HEK293 (cell line): ENCODE data around the gene ESPNL.

Source experiments
- CTCF ChIA-PET: fragments of 350-600 bp; formaldehyde crosslinking; extraction: SDS; loops from one replicate; lab custom pipeline; 2021; ENCODE audit warnings: antibody characterized with exemption; lab: Yijun Ruan, JAX
- POLR2A ChIA-PET: fragments of 300-600 bp; formaldehyde crosslinking; extraction: SDS; loops from one replicate; lab custom pipeline; 2020; ENCODE audit warnings: antibody characterized with exemption, inconsistent platforms; lab: Yijun Ruan, JAX
- H3K27ac ChIP-seq: fragments of 200-500 bp; sonication (Bioruptor generic); 2 replicates; pipeline ENCODE4 v1.5.1; 2014; ENCODE audit warnings: low read depth, low read length, control low read depth, inconsistent platforms; ENCODE audit errors: extremely low read depth
- H3K36me3 ChIP-seq, 2 experiments: fragments of 200-500 bp in 1 of 2; sonication (Bioruptor generic) in 1 of 2; 1 replicate in 1 of 2; 2 replicates in 1 of 2; pipeline ENCODE4 v1.5.1; 2014 to 2017; ENCODE audit warnings: inconsistent platforms in 2 of 2, low read length in 2 of 2; ENCODE audit not compliant: control insufficient read depth in 2 of 2, insufficient read depth in 1 of 2
- H3K4me1 ChIP-seq: fragments of 200-500 bp; sonication (Bioruptor generic); 2 replicates; pipeline ENCODE4 v1.5.1; 2014; ENCODE audit warnings: mild to moderate bottlenecking, low read length, inconsistent platforms; ENCODE audit not compliant: control insufficient read depth, insufficient read depth
- H3K4me3 ChIP-seq: 2 replicates; pipeline ENCODE4 v1.5.1; 2011; ENCODE audit warnings: low read depth, mild to moderate bottlenecking, control low read depth, low read length, moderate library complexity
- H3K9me3 ChIP-seq: fragments of 200-500 bp; sonication (Bioruptor generic); 2 replicates; pipeline ENCODE4 v1.5.1; 2014; ENCODE audit warnings: low read depth, low read length, inconsistent platforms; ENCODE audit not compliant: control insufficient read depth, insufficient read depth
- KLF1 ChIP-seq: fragments of 450-650 bp; formaldehyde crosslinking; IDR thresholded peaks from 2 replicates; pipeline ENCODE4 v1.5.1; 2016; ENCODE audit warnings: missing biosample characterization, missing genetic modification characterization
- MYNN ChIP-seq: fragments of 450-650 bp; formaldehyde crosslinking; IDR thresholded peaks from 2 replicates; pipeline ENCODE4 v1.5.1; 2016; ENCODE audit warnings: missing biosample characterization, missing genetic modification characterization, borderline replicate concordance
- WT1 ChIP-seq: fragments of 450-650 bp; formaldehyde crosslinking; IDR thresholded peaks from 2 replicates; pipeline ENCODE4 v1.5.1; 2016; ENCODE audit warnings: missing biosample characterization, missing genetic modification characterization
- ZBTB21 ChIP-seq: fragments of 450-650 bp; formaldehyde crosslinking; IDR thresholded peaks from 2 replicates; pipeline ENCODE4 v1.5.1; 2017; ENCODE audit warnings: missing biosample characterization, missing genetic modification characterization
- ZFP3 ChIP-seq: fragments of 450-650 bp; formaldehyde crosslinking; IDR thresholded peaks from 2 replicates; pipeline ENCODE4 v1.5.1; 2016; ENCODE audit warnings: low read depth, missing biosample characterization, missing genetic modification characterization
- ZIC2 ChIP-seq: fragments of 450-650 bp; formaldehyde crosslinking; IDR thresholded peaks from 2 replicates; pipeline ENCODE4 v1.5.1; 2016; ENCODE audit warnings: missing biosample characterization, missing genetic modification characterization
- ZNF133 ChIP-seq: fragments of 450-650 bp; formaldehyde crosslinking; IDR thresholded peaks from 2 replicates; pipeline ENCODE4 v1.5.1; 2016; ENCODE audit warnings: missing biosample characterization, missing genetic modification characterization
- ZNF24 ChIP-seq: fragments of 450-650 bp; formaldehyde crosslinking; IDR thresholded peaks from 2 replicates; pipeline ENCODE4 v1.5.1; 2016; ENCODE audit warnings: missing biosample characterization, missing genetic modification characterization
- ZNF473 ChIP-seq: fragments of 450-650 bp; formaldehyde crosslinking; IDR thresholded peaks from 2 replicates; pipeline ENCODE4 v1.5.1; 2017; ENCODE audit warnings: missing biosample characterization, missing genetic modification characterization
- ZNF529 ChIP-seq: fragments of 450-650 bp; formaldehyde crosslinking; IDR thresholded peaks from 2 replicates; pipeline ENCODE4 v1.5.1; 2017; ENCODE audit warnings: missing genetic modification characterization, missing biosample characterization; ENCODE audit not compliant: insufficient replicate concordance
- ZNF544 ChIP-seq: fragments of 450-650 bp; formaldehyde crosslinking; IDR thresholded peaks from 2 replicates; pipeline ENCODE4 v1.5.0; 2017; ENCODE audit warnings: missing biosample characterization, missing genetic modification characterization
- ZNF571 ChIP-seq: fragments of 450-650 bp; formaldehyde crosslinking; IDR thresholded peaks from 2 replicates; pipeline ENCODE4 v1.5.0; 2017; ENCODE audit warnings: missing biosample characterization, missing genetic modification characterization
- ZNF623 ChIP-seq: fragments of 450-650 bp; formaldehyde crosslinking; IDR thresholded peaks from 2 replicates; pipeline ENCODE4 v1.5.1; 2016; ENCODE audit warnings: missing biosample characterization, missing genetic modification characterization
- ZNF629 ChIP-seq: fragments of 450-650 bp; formaldehyde crosslinking; IDR thresholded peaks from 2 replicates; pipeline ENCODE4 v1.5.1; 2017; ENCODE audit warnings: missing biosample characterization, missing genetic modification characterization
- ZNF639 ChIP-seq: fragments of 450-650 bp; formaldehyde crosslinking; IDR thresholded peaks from 2 replicates; pipeline ENCODE4 v1.5.1; 2016; ENCODE audit warnings: missing biosample characterization, missing genetic modification characterization
- ZNF670 ChIP-seq: fragments of 450-650 bp; formaldehyde crosslinking; IDR thresholded peaks from 2 replicates; pipeline ENCODE4 v1.5.1; 2016; ENCODE audit warnings: missing biosample characterization, missing genetic modification characterization, low read depth
- TF ChIP-seq, protein P1 (sequence below): fragments of 450-650 bp; formaldehyde crosslinking; IDR thresholded peaks from 2 replicates; pipeline ENCODE4 v1.5.1; 2017; ENCODE audit warnings: missing biosample characterization, missing genetic modification characterization

ESPNL gene, protein sequence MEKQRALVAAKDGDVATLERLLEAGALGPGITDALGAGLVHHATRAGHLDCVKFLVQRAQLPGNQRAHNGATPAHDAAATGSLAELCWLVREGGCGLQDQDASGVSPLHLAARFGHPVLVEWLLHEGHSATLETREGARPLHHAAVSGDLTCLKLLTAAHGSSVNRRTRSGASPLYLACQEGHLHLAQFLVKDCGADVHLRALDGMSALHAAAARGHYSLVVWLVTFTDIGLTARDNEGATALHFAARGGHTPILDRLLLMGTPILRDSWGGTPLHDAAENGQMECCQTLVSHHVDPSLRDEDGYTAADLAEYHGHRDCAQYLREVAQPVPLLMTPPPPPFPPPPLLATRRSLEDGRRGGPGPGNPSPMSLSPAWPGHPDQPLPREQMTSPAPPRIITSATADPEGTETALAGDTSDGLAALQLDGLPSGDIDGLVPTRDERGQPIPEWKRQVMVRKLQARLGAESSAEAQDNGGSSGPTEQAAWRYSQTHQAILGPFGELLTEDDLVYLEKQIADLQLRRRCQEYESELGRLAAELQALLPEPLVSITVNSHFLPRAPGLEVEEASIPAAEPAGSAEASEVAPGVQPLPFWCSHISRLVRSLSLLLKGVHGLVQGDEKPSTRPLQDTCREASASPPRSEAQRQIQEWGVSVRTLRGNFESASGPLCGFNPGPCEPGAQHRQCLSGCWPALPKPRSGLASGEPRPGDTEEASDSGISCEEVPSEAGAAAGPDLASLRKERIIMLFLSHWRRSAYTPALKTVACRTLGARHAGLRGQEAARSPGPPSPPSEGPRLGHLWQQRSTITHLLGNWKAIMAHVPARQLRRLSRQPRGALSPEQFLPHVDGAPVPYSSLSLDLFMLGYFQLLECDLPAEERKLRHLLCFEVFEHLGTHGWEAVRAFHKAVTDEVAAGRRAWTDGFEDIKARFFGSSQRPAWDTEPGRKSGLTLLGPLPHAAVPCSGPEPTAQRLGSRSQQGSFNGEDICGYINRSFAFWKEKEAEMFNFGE

DNA sequence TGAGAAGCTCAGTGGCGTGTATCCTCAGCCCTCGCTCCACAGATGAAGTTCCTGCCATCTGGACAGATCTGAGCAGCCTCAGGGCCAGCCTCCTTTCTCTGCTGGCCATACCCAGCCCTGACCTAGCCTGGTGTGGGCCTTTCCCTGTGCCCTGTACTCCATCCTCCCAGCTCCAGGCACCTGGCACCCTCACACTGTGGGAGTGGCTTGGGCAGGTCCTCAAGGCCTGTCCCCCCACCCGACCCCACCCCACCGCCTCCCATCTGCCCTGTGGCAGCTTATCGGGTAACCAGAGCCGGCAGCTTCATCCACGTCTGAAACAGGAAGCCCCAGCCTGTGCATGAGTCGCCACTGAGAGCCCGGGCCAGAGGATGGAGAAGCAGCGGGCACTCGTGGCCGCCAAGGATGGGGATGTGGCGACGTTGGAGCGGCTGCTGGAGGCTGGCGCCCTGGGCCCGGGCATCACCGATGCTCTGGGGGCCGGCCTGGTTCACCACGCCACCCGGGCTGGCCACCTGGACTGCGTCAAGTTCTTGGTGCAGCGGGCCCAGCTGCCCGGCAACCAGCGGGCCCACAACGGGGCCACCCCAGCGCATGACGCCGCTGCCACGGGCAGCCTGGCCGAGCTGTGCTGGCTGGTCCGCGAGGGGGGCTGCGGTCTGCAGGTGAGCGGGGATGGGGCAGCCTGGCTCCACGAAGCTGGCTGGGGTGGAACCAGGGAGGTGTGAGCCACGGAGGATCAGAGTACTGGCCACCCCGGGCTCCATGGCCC, at the start of gene ESPNL:
Gene ESPNL (plus strand): TSS at position 292 of the 772 bp plus-strand sequence. CDS start 80 bp downstream, at position 372.
- Histone ChIP-seq H3K4me3 (no peak within 1 kb of the TSS), H3K9me3 (no peaks in the 10 kb centered on the region), H3K36me3 (peaks cover 0 to 3% of the 10 kb centered on the region in 2 experiments; a peak in 1 of 3 replicates), H3K27ac (no peak within 1 kb of the TSS), H3K4me1 (no peaks in the 10 kb centered on the region)
- ChIA-PET CTCF (interaction anchor here (0.5 to 0.6 kb wide), 2 partner anchors 42 to 90 kb away, joined by 3 read pairs; no protein-coding TSS in a partner anchor), POLR2A (interaction anchor here (2.1 kb wide), 1 partner anchor 39 kb away, joined by 12 read pairs; the partner anchor contains the start of gene SCLY)
- TF ChIP-seq, protein P1, sequence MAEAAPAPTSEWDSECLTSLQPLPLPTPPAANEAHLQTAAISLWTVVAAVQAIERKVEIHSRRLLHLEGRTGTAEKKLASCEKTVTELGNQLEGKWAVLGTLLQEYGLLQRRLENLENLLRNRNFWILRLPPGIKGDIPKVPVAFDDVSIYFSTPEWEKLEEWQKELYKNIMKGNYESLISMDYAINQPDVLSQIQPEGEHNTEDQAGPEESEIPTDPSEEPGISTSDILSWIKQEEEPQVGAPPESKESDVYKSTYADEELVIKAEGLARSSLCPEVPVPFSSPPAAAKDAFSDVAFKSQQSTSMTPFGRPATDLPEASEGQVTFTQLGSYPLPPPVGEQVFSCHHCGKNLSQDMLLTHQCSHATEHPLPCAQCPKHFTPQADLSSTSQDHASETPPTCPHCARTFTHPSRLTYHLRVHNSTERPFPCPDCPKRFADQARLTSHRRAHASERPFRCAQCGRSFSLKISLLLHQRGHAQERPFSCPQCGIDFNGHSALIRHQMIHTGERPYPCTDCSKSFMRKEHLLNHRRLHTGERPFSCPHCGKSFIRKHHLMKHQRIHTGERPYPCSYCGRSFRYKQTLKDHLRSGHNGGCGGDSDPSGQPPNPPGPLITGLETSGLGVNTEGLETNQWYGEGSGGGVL, result no peak
- 0 out of 2 replicates have a peak, but pooled peaks have one; percentile 11 for TF ChIP-seq KLF1 (tag by site-specific recombination)

DNA sequence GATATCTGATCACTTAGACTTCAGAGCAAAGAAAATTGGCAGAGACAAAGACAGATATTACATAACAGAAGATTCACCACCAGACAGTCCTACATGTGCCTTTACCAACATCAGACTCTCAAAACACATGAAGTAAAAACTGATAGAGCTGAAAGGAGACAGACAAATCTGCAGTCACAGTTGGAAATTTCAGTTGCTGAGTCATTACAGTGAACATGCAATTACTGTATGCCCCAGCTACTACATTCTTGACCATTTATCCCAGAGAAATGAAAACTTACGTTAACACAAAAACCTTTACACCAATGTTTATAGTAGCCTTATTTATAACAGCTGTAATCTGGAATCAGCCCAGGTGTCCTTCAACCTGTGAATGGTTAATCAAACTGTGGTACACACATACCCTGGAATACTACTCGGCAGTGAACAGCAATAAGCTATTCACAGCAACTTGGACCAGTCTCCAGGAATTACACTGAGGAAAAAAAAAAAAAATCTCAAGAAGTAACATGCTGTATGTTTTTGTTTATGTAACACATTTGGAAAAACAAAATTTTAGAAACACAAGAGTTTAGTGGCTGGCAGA, 46.9 kb upstream of the ESPNL start:
- Histone ChIP-seq H3K4me3 (no peak overlapping the region), H3K9me3 (no peaks in the 10 kb centered on the region), H3K4me1 (no peaks in the 10 kb centered on the region), H3K36me3 (no peaks in the 10 kb centered on the region), H3K27ac (no peak overlapping the region)
- ChIA-PET POLR2A (no interaction called here), CTCF (no interaction called here)
- TF ChIP-seq ZNF670 (tag by site-specific recombination) (no peak), ZNF24 (tag by site-specific recombination) (no peak), ZNF529 (tag by site-specific recombination) (no peak), ZNF133 (tag by site-specific recombination) (no peak), ZFP3 (tag by site-specific recombination) (no peak), ZBTB21 (tag by site-specific recombination) (no peak), WT1 (tag by site-specific recombination) (no peak)

DNA sequence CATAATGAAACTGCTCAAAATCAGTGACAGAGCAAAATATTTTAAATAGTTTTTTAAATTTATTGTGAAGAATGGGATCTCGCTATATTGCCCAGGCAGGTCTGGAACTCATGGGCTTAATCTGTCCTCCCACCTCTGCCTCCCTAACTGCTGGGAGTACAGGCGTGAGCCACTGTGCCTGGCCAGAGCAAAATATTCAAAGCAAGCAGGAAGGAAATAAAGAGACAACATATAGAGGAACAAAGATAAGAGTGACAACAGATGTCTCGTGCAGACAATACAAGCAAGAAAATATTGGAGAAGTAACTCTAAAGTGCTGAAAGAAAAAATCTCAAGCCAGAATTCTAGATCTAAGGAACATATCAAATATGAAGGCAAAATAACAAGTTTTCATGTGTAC, 44.3 kb upstream of the ESPNL start:
- TF ChIP-seq ZIC2 (tag by site-specific recombination) (no peak), ZNF473 (tag by site-specific recombination) (no peak), MYNN (no peak), ZNF639 (no peak), ZNF629 (tag by site-specific recombination) (no peak), ZNF623 (tag by site-specific recombination) (no peak), ZNF544 (tag by site-specific recombination) (no peak), ZNF571 (tag by site-specific recombination) (no peak), ZNF24 (tag by site-specific recombination) (no peak)
- no peaks in the 10 kb centered on the region for H3K36me3 ChIP-seq
- no peaks in the 10 kb centered on the region for H3K4me1 ChIP-seq
- no peak overlapping the region for H3K4me3 ChIP-seq
- CTCF ChIA-PET, result interaction anchor here (0.7 kb wide), 1 partner anchor 566 kb away, joined by 4 read pairs; no protein-coding TSS in a partner anchor
- POLR2A ChIA-PET, result no interaction called here
- H3K9me3 ChIP-seq, result no peaks in the 10 kb centered on the region
- no peak overlapping the region for H3K27ac ChIP-seq
